Measurements from ENCODE around the gene RGS10.
"Not testable (repeated sequence)": the region's sequence is repeated elsewhere in the genome, so short reads cannot be mapped to it uniquely, and the experiment has no call there.

RGS10 gene

GRCh38 chr10:119562097-119562496, 19.6 kb upstream of the RGS10 start:
- no peak for TF ChIP-seq CTCF (IDR thresholded peaks at IDR 0.05; ENCODE audit: extremely low read depth, insufficient read depth, missing control alignments)
- in situ Hi-C loops (cut with MboI; ENCODE audit: low pct_unique_long_range_greater_than_20kb, low sequenced_read_pairs, unreplicated experiment) = no loop called here
- DNase-seq (ENCODE audit: low spot score) = no peak

GRCh38 chr10:119559511-119559910, 17.0 kb upstream of the RGS10 start:
- in situ Hi-C loops (cut with MboI; ENCODE audit: low pct_unique_long_range_greater_than_20kb, low sequenced_read_pairs, unreplicated experiment); DNase-seq (ENCODE audit: low spot score): not testable (repeated sequence)

- DNase-seq (ENCODE audit: low spot score); in situ Hi-C loops (cut with MboI; ENCODE audit: low pct_unique_long_range_greater_than_20kb, low sequenced_read_pairs, unreplicated experiment): not testable (repeated sequence)
Observed at GRCh38 chr10:119556081-119556480, 13.6 kb upstream of the RGS10 start.

GRCh38 chr10:119555178-119555784, 12.8 kb upstream of the RGS10 start:
- TF ChIP-seq CTCF (IDR thresholded peaks at IDR 0.05; ENCODE audit: extremely low read depth, insufficient read depth, missing control alignments) = no peak
- in situ Hi-C loops (cut with MboI; ENCODE audit: low pct_unique_long_range_greater_than_20kb, low sequenced_read_pairs, unreplicated experiment) = no loop called here

GRCh38 chr10:119550827-119551226, 8.3 kb upstream of the RGS10 start:
- DNase-seq (ENCODE audit: low spot score) = no peak
- in situ Hi-C loops (cut with MboI; ENCODE audit: low pct_unique_long_range_greater_than_20kb, low sequenced_read_pairs, unreplicated experiment) = no loop called here
- no peak for TF ChIP-seq CTCF (IDR thresholded peaks at IDR 0.05; ENCODE audit: extremely low read depth, insufficient read depth, missing control alignments)

More at GRCh38 chr10:119555178-119555784, 12.8 kb upstream of the RGS10 start:
- DNase-seq (ENCODE audit: low spot score) = no peak

GRCh38 chr10:119549247-119549999, 6.9 kb upstream of the RGS10 start:
- TF ChIP-seq CTCF (IDR thresholded peaks at IDR 0.05; ENCODE audit: extremely low read depth, insufficient read depth, missing control alignments) = no peak
- no peak for DNase-seq (ENCODE audit: low spot score)
- in situ Hi-C loops (cut with MboI; ENCODE audit: low pct_unique_long_range_greater_than_20kb, low sequenced_read_pairs, unreplicated experiment) = no loop called here

- in situ Hi-C loops (cut with MboI; ENCODE audit: low pct_unique_long_range_greater_than_20kb, low sequenced_read_pairs, unreplicated experiment) = no loop called here
- no peak for DNase-seq (ENCODE audit: low spot score)
- TF ChIP-seq CTCF (IDR thresholded peaks at IDR 0.05; ENCODE audit: extremely low read depth, insufficient read depth, missing control alignments) = no peak
Observed at GRCh38 chr10:119546009-119546408, 3.5 kb upstream of the RGS10 start.

Measured in GM13977 (cell line).